Natural killer cell (primary cell): ENCODE measurements around the gene SOSTDC1. TPM values are rescaled to one million over a fixed set of nuclear protein-coding genes. Genes with fewer than 3 reads are reported as not detected.

Source experiments
- ATAC-seq, 3 donors: fragments of 150-1000 bp in 2 of 3; fragments of 200-7000 bp in 1 of 3; cut with Tn5 transposase; 1 replicate in 1 of 3; 2 replicates in 2 of 3; pipeline ENCODE4 v1.10.0; 2021; ENCODE audit warnings: mild to moderate bottlenecking in 2 of 3, moderate library complexity in 2 of 3
- DNase-seq, 2 donors: peaks; one replicate each; pipeline versions ENCODE4 v3.0.0 to v3.0.0-alpha.2; 2013 to 2021; ENCODE audit warnings: mixed read lengths in 1 of 2
- H3K27ac ChIP-seq: one replicate; pipeline ENCODE4 v1.5.1; 2013; ENCODE audit warnings: mild to moderate bottlenecking, low read length
- H3K27me3 ChIP-seq: one replicate; pipeline ENCODE4 v1.6.1; 2013; ENCODE audit warnings: low read length; ENCODE audit not compliant: control insufficient read depth, insufficient read depth
- H3K36me3 ChIP-seq: one replicate; pipeline ENCODE4 v1.6.1; 2013; ENCODE audit warnings: low read length; ENCODE audit not compliant: control insufficient read depth, insufficient read depth
- H3K4me1 ChIP-seq: one replicate; pipeline ENCODE4 v1.6.1; 2013; ENCODE audit warnings: low read length; ENCODE audit not compliant: control insufficient read depth, insufficient read depth
- H3K4me3 ChIP-seq: one replicate; pipeline ENCODE4 v1.5.1; 2013; ENCODE audit warnings: low read length
- H3K9me3 ChIP-seq: one replicate; pipeline ENCODE4 v1.6.1; 2013; ENCODE audit warnings: low read length; ENCODE audit not compliant: control insufficient read depth, insufficient read depth
- H3K27ac Mint-ChIP-seq, 2 donors: one replicate each; pipeline ENCODE4 v1.8.0; 2022; ENCODE audit warnings: mild to moderate bottlenecking in 2 of 2, mixed read lengths in 2 of 2, moderate library complexity in 1 of 2
- H3K27me3 Mint-ChIP-seq, 2 donors: one replicate each; pipeline ENCODE4 v1.8.0; 2022; ENCODE audit warnings: low read depth in 2 of 2, mixed read lengths in 2 of 2
- H3K36me3 Mint-ChIP-seq: one replicate; pipeline ENCODE4 v1.8.0; 2022; ENCODE audit warnings: mixed read lengths
- H3K4me1 Mint-ChIP-seq, 2 donors: one replicate each; pipeline ENCODE4 v1.8.0; 2022; ENCODE audit warnings: mixed read lengths in 2 of 2
- H3K4me3 Mint-ChIP-seq: one replicate; pipeline ENCODE4 v1.8.0; 2022; ENCODE audit warnings: mild to moderate bottlenecking, moderate library complexity, mixed read lengths
- H3K9me3 Mint-ChIP-seq, 2 donors: one replicate each; pipeline ENCODE4 v1.8.0; 2022; ENCODE audit warnings: mixed read lengths in 2 of 2
- WGBS: methylation state at CpG from one replicate; pipeline ENCODE4 v1.1.7; 2013; ENCODE audit warnings: missing lambda C conversion rate; ENCODE audit not compliant: insufficient coverage; 5-methylcytosine and 5-hydroxymethylcytosine counted together
- intact Hi-C: fragments of 100-400 bp; cut with micrococcal nuclease; formaldehyde crosslinking; loops from one replicate; pipeline ENCODE4 v1.14.2; 2022
- total RNA-seq, 4 donors: library from RNA; stranded (reverse); fragments of 120-200 nt in 1 of 4; gene quantifications; one replicate each; pipeline versions ENCODE4 v1.2.3 to v1.2.4, GENCODE V29; 2013 to 2022
- TF ChIP-seq, protein P1 (sequence below): fragments of 200-600 bp; IDR thresholded peaks from one replicate; pipeline ENCODE4 v1.8.0; 2022; ENCODE audit warnings: antibody characterized with exemption

The SOSTDC1 gene
- total RNA-seq, 3 donors from 2014 or later (not counting 1 experiment from before 2014, with no cell fraction given): not detected

DNA sequence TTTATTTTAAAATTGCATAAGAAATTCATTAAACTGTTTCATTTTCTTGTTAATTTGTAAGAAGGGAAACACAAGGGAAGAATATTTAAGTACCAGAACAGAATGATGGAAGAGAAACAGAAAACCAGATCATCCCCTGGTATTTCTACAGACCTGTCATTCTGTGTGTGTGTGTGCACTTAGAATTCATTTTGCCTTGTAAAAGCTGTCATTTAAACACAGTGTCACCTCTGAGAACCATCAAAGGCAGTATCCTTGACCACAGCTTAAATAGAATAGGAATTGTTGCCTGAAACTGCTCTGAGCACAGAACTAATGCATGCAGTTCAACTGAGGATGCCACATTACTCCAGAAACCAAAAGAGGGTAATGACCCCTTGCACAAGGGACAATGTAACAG is 37.4 kb downstream of the SOSTDC1 start:
- no peaks in the 10 kb centered on the region for H3K36me3 Mint-ChIP-seq
- peaks cover 9 to 10% of the 10 kb centered on the region in 2 donors for H3K4me1 Mint-ChIP-seq
- ATAC-seq (no peak), DNase-seq (no peak)
- no peaks in the 10 kb centered on the region for H3K4me1 ChIP-seq
- no peak overlapping the region for H3K4me3 Mint-ChIP-seq
- intact Hi-C loops: no loop called here
- no peak overlapping the region for H3K27ac Mint-ChIP-seq
- no peaks in the 10 kb centered on the region for H3K9me3 ChIP-seq
- TF ChIP-seq, protein P1, sequence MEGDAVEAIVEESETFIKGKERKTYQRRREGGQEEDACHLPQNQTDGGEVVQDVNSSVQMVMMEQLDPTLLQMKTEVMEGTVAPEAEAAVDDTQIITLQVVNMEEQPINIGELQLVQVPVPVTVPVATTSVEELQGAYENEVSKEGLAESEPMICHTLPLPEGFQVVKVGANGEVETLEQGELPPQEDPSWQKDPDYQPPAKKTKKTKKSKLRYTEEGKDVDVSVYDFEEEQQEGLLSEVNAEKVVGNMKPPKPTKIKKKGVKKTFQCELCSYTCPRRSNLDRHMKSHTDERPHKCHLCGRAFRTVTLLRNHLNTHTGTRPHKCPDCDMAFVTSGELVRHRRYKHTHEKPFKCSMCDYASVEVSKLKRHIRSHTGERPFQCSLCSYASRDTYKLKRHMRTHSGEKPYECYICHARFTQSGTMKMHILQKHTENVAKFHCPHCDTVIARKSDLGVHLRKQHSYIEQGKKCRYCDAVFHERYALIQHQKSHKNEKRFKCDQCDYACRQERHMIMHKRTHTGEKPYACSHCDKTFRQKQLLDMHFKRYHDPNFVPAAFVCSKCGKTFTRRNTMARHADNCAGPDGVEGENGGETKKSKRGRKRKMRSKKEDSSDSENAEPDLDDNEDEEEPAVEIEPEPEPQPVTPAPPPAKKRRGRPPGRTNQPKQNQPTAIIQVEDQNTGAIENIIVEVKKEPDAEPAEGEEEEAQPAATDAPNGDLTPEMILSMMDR: no peak
- H3K27me3 Mint-ChIP-seq: peaks cover 0 to 8% of the 10 kb centered on the region in 2 donors
- no peak overlapping the region for H3K4me3 ChIP-seq
- H3K27me3 ChIP-seq: peaks cover 2% of the 10 kb centered on the region
- no peaks in the 10 kb centered on the region for H3K36me3 ChIP-seq
- no peaks in the 10 kb centered on the region for H3K9me3 Mint-ChIP-seq
- no peak overlapping the region for H3K27ac ChIP-seq

DNA sequence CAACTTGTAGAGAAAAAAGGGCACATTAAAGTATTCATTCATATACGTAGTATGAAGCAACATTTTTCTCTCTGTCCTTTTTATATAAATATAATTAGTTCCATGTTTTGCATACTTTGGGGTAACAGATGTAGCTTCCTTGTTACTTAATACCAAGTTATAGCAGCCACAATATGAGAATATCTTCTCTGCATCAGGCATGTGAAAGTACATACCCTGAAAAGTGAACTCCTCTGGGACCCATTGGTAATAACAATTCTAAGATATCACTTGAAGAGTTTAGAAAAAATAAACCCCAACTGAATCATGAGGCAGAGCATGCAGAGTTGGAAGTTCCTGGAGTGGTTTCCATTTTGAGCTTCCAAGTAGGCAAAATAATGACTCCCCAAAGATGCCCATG is 41.8 kb downstream of the SOSTDC1 start:
- intact Hi-C loops: no loop called here
- H3K9me3 ChIP-seq: no peaks in the 10 kb centered on the region
- no CpG with 5 or more reads among the region's 1 CpG for WGBS
- no peak overlapping the region for H3K27ac Mint-ChIP-seq
- no peaks in the 10 kb centered on the region for H3K36me3 Mint-ChIP-seq
- ATAC-seq (no peak), DNase-seq (no peak)
- TF ChIP-seq, protein P1: no peak
- H3K9me3 Mint-ChIP-seq: no peaks in the 10 kb centered on the region
- no peak overlapping the region for H3K27ac ChIP-seq
- H3K4me3 Mint-ChIP-seq: no peak overlapping the region
- H3K27me3 ChIP-seq: no peaks in the 10 kb centered on the region
- peaks cover 23 to 25% of the 10 kb centered on the region in 2 donors for H3K4me1 Mint-ChIP-seq
- H3K4me3 ChIP-seq: no peak overlapping the region
- peaks cover 15% of the 10 kb centered on the region for H3K4me1 ChIP-seq
- peaks cover 0 to 8% of the 10 kb centered on the region in 2 donors for H3K27me3 Mint-ChIP-seq
- no peaks in the 10 kb centered on the region for H3K36me3 ChIP-seq

DNA sequence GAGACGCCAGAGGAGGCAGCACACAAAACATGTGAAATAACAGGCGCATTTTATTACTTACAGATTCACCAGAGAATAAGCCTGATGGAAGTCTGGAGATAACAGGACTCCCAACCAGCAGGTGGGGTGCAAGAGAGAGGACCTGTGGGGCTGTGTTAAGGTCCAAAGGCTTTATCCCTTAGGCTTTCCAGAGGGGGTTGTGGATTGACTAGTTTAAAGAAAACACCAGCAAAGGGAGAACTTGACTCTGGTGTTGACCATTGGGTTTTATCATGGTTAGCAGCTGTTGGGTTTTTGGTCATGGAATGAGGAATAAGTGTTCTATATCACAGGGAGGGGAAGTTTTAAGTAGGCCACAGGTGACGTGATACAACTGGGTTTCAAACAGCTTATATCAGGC is 42.6 kb downstream of the SOSTDC1 start:
- H3K27ac Mint-ChIP-seq: peak overlapping the region in 1 of 2 donors; percentile 62
- intact Hi-C loops: no loop called here
- Histone ChIP-seq H3K9me3 (no peaks in the 10 kb centered on the region), H3K36me3 (no peaks in the 10 kb centered on the region), H3K4me3 (no peak overlapping the region), H3K27me3 (no peaks in the 10 kb centered on the region), H3K27ac (no peak overlapping the region), H3K4me1 (peaks cover 15% of the 10 kb centered on the region)
- H3K4me1 Mint-ChIP-seq: peaks cover 17 to 21% of the 10 kb centered on the region in 2 donors
- TF ChIP-seq, protein P1: no peak
- no peaks in the 10 kb centered on the region for H3K9me3 Mint-ChIP-seq
- ATAC-seq: no peak
- no peak for DNase-seq
- no peaks in the 10 kb centered on the region for H3K36me3 Mint-ChIP-seq
- H3K27me3 Mint-ChIP-seq: peaks cover 0 to 8% of the 10 kb centered on the region in 2 donors
- peak overlapping the region; percentile 76 for H3K4me3 Mint-ChIP-seq
- WGBS: 90% methylated on average over 3 of the region's 3 CpGs

DNA sequence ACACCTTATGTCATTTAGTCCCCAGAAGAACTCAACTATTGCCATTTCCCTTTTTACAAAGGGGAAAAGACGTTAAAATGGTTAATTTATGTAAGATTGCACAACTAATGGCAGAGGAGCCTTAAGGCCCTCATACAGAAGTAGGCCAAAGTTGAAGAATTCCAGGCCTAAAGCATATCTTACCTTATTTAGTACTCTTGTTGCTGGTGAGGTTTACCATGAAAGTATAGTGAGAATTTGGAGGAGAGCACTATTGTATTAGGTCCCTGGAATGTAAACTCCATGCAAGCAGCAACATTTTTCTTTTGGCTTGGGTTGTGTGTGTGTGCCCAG is 43.5 kb downstream of the SOSTDC1 start:
- H3K27ac ChIP-seq: no peak overlapping the region

More for the DNA sequence above, 43.5 kb downstream of the SOSTDC1 start:
- no peaks in the 10 kb centered on the region for H3K27me3 ChIP-seq
- Mint-ChIP-seq H3K9me3 (no peaks in the 10 kb centered on the region), H3K27ac (peak overlapping the region; percentile 62 to 85), H3K27me3 (peaks cover 0 to 8% of the 10 kb centered on the region in 2 donors), H3K4me3 (peak overlapping the region; percentile 76), H3K36me3 (no peaks in the 10 kb centered on the region), H3K4me1 (peaks cover 17 to 21% of the 10 kb centered on the region in 2 donors)
- no peak for DNase-seq
- intact Hi-C loops: no loop called here
- H3K36me3 ChIP-seq: no peaks in the 10 kb centered on the region
- H3K4me3 ChIP-seq: no peak overlapping the region
- WGBS: no CpG with 5 or more reads among the region's 1 CpG
- H3K9me3 ChIP-seq: no peaks in the 10 kb centered on the region
- H3K4me1 ChIP-seq: peaks cover 15% of the 10 kb centered on the region
- TF ChIP-seq, protein P1: no peak
- no peak for ATAC-seq
